Ramos (cell line): ENCODE data around the gene VPS37B.

Experiments
- in situ Hi-C: fragments of 300-500 bp; cut with MboI; formaldehyde crosslinking; loops from one replicate; pipeline ENCODE4 v1.14.3; 2022; ENCODE audit warnings: low sequenced_read_pairs; ENCODE audit not compliant: unreplicated experiment

VPS37B gene

DNA sequence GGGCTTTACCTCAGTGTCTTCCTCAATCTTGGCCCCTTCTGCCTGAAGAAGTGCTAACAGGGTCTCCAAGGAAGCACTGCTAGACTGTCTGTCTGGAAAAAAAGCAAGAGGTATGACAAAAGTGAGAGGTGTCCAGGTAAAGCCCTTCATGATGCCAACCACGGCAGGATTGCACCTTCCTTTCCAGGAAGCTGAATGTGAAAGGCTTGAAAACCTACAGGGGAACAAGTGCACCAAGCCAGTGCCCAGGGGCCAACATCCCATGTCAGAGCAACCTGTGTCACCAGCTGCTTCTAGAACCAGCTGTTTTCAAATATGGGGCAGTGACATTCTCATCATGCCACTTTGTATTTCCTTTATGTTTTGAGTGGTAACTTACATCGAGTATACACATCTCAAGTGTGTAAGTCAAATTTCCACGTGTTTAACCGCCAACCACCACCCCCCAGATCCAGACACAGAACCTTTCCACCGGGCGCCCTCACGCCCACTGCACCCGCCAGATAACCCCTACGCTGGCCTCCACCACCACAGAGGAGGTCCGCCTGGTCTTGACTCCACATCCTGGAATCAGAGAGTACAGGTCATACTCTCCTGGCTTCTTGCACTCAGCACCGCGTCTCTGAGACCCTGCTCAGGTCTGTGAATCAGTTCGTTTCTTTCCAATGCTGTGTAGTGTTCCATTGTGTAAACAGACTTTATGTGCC is 27.3 kb downstream of the VPS37B start:
- in situ Hi-C loops = loop anchor here (25.0 kb wide), 1 partner anchor 369 kb away; the partner anchor contains the start of genes MPHOSPH9 and MTRFR

DNA sequence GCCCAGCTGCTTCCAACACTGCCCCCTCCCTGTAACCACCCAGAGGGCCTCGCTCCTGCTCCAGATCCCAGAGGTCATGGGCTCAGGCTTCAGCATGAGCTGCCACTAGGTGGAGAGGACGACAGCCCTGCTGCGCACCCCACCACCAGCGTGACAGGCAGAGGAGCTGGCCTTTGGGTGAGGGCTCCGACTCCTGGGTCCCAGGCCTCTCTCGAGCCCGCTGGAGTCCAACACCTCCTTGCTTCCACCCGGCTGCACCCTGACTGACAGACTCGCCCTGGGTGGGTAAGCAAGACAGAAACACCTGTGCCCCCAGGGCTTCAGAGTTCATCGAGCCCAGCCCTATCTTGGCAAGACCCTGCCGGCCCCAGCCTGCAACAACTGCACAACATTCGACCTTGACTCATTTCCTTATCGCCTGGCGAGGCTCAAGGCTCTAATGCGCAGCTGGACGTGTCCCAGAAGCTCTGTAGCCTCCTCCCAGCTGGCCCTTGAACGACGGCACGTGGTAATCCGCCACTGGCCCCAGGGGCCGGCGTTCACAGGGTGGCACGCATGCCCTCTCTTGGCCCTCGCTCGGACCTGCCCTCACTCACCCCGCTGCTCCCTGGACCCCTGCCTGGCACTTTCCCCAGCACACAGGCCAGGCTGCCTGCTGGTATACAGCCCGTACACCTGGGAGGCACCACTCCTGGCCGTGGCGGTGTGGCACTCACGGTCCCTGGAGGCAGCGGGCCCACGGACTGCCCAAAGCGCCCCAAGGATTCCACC is 28.0 kb downstream of the VPS37B start:
- in situ Hi-C loops = loop anchor here (25.0 kb wide), 1 partner anchor 369 kb away; the partner anchor contains the start of genes MPHOSPH9 and MTRFR

DNA sequence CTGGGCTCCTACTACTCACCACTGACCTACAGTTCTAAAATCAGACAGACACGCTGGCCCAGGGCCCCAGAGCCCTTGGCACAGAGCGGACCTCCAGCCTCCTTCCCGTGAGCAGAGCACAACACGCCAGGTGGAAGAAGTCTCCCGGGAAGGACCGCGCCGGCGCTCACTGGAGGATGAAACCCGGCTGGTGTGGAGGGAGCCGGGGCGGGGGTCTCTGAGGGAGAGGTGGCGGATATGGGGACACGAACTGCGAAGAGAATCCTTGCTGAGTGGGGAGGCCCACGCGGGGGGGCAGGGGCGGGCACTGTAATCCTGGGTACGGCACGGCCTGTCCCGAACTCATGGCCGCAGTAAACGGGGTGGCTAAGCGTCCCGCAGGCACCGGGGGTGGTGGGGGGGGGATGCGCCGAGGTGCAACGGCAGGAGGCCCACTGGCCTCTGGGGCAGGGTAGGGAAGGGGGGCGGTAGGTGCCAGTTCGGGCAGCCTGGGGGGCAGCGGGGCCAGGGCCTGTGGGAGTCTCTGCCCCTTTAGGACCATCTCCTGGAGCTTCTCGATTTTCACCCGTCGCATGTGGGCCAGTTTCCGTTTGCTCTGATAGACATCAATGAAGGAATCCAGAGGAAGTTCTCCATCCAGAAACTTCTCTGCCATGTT is 28.8 kb downstream of the VPS37B start:
- in situ Hi-C loops = loop anchor here (25.0 kb wide), 1 partner anchor 370 kb away; the partner anchor contains the start of genes MPHOSPH9 and MTRFR

DNA sequence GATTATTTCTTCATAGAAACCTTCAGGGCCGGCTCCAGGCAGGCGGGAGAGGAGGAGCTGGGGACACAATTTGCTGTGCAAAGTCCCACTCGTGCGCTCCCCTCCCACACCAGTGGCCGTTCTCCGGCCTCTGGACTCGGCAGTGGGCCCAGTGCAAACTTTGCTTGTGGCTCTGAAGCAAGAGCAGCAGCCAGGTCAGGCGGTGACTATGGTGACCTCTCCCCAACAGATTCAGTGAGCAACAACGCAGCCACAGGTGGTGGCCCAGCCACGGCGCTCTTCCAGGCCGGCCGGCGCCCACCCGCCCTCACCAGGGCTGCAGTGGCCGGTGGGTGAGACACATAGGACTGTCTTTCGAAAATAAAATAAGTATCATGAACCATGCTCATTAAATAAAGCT is 29.5 kb downstream of the VPS37B start:
- in situ Hi-C loops = loop anchor here (25.0 kb wide), 1 partner anchor 371 kb away; the partner anchor contains the start of genes MPHOSPH9 and MTRFR

DNA sequence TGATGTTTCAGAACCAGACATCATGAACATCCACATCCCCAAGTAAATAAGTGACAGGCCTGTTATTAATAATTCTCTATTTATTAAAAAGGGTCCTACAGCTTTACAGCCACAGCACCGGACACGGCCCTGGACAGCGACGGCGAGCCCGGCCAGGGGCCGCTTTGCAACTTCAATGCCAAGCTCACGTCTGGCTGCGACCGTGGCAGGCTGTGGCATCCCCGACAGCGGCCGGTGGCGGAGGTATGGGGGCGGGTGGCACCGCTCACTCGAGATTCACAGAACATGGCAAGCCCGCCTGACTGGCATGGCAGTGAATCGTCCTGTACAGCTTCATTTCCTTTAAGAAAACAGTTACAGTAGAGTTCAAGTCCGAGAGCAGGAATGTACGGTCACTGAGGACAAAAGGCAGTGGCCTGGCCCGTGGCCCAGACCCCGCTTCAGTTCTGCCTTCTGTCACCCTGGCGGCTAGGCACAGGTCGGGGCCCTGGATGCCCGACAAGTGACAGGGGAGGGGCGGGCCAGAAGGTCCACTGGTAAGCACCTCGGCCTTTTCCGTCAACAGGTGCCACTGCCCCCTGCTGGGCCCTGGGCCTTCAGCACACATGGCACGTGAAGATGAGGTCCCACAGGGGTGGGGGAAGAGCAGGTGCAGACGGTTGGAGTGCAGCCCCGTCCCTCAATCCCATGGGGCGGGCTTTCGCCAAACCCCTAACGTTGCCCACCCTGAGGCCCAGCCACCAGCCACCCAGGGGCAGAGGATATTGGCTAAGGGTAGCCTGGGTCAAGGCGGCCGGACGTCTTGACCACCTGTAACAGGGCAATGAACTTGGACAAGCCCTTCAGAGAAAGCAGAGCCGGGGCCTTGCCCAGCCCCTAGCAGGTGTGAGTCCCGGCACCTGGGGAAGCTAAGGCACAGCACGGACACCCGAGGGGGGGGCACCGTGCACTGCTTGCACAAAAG is 30.4 kb downstream of the VPS37B start:
- in situ Hi-C loops = loop anchor here (25.0 kb wide), 1 partner anchor 372 kb away; the partner anchor contains the start of genes MPHOSPH9 and MTRFR

DNA sequence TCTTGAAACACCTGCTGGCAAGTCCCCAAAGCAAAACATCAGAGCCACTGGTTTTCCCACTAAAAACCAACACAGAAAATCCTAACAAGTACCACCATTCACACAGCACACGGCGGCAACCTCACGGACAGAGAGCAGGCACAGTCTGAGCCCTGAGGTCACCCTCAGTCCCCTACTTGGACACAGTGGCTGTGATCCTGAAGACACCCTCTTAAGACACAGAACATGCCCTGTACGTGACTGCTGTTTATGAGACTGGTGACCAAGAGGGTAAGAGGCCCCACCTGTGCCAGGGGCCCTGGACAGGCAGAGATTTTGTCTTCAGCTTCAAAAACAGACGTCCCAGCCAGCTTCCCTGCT is 31.1 kb downstream of the VPS37B start:
- in situ Hi-C loops = loop anchor here (25.0 kb wide), 1 partner anchor 372 kb away; the partner anchor contains the start of genes MPHOSPH9 and MTRFR

DNA sequence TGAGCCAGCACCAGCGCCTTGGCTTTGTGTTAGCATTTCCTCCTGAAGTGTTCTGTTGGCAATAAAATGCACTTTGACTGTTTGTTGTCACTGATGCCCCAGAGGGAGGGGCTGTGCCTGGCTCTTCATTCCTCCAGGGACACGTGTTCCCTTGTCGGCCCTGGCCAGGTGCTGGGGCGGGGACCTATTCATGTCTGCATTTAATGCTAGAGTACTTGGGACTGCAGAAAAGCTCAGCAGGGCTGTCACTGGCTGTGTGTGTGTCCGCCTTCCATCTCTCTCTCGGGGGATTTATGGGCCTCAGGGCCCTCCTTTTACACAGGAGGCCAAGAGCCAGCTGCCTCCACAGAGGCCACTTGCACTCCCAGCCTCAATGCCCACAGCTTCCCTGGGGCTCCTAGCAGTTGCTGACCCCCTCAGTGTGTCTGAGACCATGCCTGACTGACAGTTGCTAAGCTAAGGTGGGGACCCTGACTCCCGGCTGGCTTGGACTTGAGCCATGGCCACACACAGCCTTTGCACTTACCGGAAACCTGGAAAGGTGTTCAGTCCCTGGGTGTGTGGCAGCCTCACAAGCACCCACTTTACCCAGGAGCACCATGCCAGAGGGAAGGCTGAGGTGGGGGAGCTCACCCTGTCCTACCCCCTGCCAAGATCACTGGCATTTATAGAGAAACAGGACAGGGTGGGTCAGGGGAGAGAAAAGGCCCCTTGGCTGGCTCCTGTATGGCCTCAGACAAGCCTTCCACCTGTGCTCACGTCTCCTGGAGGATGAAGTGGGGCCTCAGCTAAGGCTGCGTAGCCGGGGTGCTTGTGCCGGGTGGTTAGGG is 32.8 kb downstream of the VPS37B start:
- in situ Hi-C loops = loop anchor here (25.0 kb wide), 1 partner anchor 374 kb away; the partner anchor contains the start of genes MPHOSPH9 and MTRFR

DNA sequence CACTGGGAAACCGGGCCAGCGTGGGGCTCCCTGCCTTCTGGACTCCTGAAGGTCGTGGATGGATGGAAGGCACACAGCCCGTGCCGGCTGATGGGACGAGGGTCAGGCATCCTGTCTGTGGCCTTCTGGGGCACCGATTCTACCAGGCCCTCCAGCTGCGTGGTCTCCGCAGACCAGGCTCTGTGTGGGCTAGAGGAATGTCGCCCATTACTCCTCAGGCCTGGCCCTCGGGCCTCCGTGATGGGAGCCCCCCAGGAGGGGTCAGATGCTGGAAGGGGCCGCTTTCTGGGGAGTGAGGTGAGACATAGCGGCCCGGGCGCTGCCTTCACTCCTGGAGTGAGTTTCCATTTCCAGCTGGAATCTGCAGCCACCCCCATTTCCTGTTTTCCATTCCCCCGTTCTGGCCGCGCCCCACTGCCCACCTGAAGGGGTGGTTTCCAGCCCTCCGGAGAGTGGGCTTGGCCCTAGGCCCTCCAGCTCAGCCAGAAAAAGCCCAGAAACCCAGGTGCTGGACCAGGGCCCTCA is 33.8 kb downstream of the VPS37B start:
- in situ Hi-C loops = loop anchor here (25.0 kb wide), 1 partner anchor 375 kb away; the partner anchor contains the start of genes MPHOSPH9 and MTRFR

DNA sequence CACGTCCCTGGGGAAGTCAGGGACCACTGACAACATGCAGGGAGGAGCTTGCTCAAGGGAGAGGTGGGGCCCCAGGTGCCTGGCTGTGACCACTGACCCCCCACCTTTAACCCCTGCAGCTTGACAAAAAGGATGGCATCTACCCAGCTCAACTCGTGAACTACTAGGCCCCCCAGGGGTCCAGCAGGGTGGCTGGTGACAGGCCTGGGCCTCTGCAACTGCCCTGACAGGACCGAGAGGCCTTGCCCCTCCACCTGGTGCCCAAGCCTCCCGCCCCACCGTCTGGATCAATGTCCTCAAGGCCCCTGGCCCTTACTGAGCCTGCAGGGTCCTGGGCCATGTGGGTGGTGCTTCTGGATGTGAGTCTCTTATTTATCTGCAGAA is 34.3 kb downstream of the VPS37B start:
- in situ Hi-C loops = loop anchor here (25.0 kb wide), 1 partner anchor 376 kb away; the partner anchor contains the start of genes MPHOSPH9 and MTRFR

DNA sequence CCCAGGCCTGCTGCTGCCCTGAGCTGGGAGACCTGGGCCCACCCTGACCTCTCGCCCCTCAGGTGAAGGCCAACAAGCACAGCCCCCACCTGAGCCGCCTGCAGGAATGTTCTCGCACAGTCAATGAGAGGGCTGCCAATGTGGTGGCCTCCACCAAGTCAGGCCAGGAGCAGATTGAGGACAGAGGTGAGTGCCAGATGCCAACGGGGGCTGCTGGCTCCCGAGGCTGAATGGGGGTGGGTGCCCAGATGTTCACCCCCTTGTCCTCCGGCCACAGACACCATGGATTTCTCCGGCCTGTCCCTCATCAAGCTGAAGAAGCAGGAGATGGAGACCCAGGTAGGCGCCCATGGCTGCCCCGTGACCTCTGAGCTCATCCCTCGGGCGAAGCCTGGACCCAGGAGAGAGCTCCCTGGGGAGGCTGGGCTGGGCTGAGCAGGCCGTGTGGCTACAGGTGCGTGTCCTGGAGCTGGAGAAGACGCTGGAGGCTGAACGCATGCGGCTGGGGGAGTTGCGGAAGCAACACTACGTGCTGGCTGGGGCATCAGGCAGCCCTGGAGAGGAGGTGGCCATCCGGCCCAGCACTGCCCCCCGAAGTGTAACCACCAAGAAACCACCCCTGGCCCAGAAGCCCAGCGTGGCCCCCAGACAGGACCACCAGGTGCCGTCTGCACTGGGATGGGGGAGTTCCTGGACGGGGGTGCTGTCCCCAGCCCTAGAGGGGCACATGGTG is 34.9 kb downstream of the VPS37B start:
- in situ Hi-C loops = loop anchor here (25.0 kb wide), 1 partner anchor 376 kb away; the partner anchor contains the start of genes MPHOSPH9 and MTRFR

DNA sequence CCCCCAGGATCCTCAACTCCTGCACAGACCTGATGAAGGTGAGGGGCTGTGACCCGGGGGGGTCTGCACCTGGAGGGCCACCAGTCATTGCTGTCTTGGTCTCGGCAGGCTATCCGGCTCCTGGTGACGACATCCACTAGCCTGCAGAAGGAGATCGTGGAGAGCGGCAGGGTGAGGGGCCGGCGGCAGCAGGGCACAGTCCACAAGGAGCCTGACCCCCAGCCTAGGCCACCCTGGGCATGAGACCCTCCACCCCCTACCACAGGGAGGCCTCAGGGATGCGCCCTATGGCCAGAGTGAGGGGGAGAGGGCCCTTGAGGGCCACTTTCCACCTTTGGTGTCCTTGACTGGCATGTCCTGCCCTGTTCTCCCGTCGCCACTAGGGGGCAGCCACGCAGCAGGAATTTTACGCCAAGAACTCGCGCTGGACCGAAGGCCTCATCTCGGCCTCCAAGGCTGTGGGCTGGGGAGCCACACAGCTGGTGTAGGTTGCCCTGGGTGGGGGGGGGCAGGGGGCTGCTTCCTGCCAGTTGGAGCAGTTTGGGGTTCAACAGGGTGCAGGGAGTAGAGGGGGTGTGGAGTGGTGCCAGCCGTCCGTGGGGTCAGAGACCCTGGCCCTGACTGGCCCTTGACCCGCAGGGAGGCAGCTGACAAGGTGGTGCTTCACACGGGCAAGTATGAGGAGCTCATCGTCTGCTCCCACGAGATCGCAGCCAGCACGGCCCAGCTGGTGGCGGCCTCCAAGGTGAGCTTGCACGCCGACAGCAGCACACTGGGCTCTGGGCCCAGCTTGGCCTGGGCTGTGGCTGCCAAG is 35.7 kb downstream of the VPS37B start:
- in situ Hi-C loops = loop anchor here (25.0 kb wide), 1 partner anchor 377 kb away; the partner anchor contains the start of genes MPHOSPH9 and MTRFR

DNA sequence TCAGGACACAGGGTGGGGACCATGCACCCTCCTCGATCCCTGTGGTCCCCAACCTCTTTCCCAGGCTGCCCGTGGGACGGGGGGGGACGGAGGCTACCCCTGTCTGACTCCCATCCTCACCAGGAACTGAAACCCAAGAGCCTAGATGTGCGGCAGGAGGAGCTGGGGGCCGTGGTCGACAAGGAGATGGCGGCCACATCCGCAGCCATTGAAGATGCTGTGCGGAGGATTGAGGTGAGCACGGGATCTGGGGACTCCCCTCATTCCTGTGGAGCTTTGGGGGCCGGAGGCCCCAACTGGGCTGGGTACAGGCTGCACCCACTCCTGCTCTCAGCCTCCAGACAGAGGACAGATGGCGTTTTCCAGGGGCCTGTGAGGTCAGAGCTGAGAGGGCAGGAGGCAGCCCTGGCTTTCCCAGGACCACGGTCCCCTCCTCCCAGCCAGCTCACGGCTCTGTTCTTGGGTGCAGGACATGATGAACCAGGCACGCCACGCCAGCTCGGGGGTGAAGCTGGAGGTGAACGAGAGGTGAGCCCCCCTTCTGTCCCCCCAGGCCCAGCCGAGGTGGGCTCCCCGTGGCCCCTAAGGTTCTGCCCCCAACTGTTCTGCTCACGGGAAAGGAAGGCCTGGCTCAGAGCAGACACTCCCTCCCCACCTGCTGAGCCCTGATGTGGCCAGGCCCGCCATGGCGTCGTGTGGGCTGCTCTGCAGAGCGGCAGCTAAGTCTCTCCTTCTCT is 36.5 kb downstream of the VPS37B start:
- in situ Hi-C loops = loop anchor here (5.0 to 25.0 kb wide), 2 partner anchors 93 to 378 kb away; partner anchors contain the start of genes MPHOSPH9 and MTRFR

DNA sequence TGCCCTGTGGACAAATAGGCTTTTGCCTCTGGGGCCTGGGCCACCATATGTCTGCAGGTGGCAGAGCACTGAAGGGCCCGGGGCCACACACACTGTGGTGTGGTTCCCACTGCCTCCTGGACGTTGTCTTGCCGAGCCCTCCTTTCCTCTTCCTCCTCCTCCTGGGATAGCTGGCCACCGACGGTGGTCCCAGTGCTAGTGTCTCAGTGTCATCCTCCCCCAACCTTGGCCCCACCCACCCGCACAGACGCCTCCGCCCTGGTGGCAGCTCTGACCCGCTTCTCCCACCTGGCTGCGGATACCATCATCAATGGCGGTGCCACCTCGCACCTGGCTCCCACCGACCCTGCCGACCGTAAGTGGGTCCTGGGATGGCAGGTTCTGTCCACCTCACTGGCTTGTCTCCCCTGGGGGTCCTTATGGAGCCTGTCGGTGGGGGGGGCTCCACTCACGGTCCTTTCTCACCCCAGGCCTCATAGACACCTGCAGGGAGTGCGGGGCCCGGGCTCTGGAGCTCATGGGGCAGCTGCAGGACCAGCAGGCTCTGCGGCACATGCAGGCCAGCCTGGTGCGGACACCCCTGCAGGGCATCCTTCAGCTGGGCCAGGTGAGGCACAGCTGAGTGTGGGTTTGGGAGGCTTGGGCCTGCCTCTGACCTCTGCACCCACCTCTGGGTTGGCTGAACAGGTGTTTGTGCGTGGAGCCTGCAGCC is 37.2 kb downstream of the VPS37B start:
- in situ Hi-C loops = loop anchor here (5.0 to 25.0 kb wide), 2 partner anchors 94 to 379 kb away; partner anchors contain the start of genes MPHOSPH9 and MTRFR

DNA sequence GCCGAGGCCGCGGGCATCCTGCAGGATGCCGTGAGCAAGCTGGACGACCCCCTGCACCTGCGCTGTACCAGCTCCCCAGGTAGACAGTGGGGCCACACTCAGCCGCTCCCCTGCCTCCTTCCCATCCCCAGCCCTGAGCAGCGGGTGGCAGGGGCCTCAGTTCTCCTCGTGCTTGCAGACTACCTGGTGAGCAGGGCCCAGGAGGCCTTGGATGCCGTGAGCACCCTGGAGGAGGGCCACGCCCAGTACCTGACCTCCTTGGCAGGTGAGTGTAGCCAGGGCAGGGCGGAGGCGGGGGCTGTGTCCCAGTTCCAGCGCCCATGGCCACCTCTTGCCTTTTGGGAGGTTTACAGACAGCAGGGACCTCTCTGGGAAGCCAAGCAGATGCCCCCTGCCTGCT is 37.8 kb downstream of the VPS37B start:
- in situ Hi-C loops = loop anchor here (5.0 to 25.0 kb wide), 2 partner anchors 94 to 379 kb away; partner anchors contain the start of genes MPHOSPH9 and MTRFR
